Measurements from ENCODE around the gene MAP1LC3B. TPM values are rescaled to one million over a fixed set of nuclear protein-coding genes. Genes with fewer than 3 reads are reported as not detected.
A peak's percentile ranks its signal among the peaks of the same experiment; 100 is the strongest.

MAP1LC3B gene
- total RNA-seq, 2 donors from 2014 or later, result 41.9 to 51.8 TPM

DNA sequence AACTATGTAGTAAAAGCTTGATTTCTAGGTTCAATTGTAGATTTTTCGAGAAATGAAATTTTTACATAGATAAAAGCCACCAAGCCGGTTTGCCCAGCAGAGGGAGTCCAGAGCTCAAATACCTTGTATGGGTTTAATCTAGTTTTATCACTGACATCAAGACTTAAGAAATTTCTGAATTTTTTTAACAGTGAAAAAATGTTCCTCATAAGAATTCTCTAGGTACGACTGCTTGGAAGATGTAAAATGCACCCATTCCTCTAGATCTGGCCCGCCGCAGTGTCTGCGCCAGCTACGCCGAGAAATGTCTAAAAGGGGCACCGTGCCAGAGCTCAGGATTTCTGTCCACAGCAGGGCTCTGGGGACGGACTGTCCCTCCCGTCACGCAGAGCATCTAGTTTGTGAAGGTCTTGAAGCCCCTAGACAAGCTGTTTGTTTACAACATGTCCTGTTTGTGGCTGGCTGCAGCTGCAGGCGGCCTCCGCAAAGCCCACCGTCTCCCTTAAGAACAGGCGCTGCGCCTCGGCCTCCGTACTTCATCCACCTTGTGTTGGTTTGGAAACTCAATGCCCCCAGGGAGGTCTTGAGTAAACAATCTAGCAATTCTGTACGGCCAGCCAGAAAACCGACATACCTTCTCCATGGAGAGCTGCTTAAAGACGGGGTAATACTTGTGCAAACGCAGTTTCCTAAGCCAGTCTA lies 24.8 kb downstream of the MAP1LC3B start:
- H3K27ac ChIP-seq, result no peak overlapping the region
- TF ChIP-seq POLR2AphosphoS5 (IDR thresholded peaks at IDR 0.05) (no peak), POLR2A (IDR thresholded peaks at IDR 0.05) (no peak), CTCF (IDR thresholded peaks at IDR 0.05) (peak; percentile 24 to 66 (median 60))
- H3K27me3 ChIP-seq (replicated peaks; ENCODE audit: insufficient read depth), result no peaks in the 10 kb centered on the region
- WGBS, result 74% methylated on average over 23 of the region's 23 CpGs
- H3K36me3 ChIP-seq, result peaks cover 5 to 10% of the 10 kb centered on the region in 2 donors
- no peak overlapping the region for H3K4me3 ChIP-seq
- H3K4me1 ChIP-seq (replicated peaks), result no peaks in the 10 kb centered on the region
- no peaks in the 10 kb centered on the region for H3K9me3 ChIP-seq
- DNase-seq (ENCODE audit: low spot score), result no peak
- intact Hi-C loops (cut with DNase I), result loop anchor here (2.0 to 5.0 kb wide), 2 partner anchors 154 to 220 kb away; no protein-coding TSS in a partner anchor

DNA sequence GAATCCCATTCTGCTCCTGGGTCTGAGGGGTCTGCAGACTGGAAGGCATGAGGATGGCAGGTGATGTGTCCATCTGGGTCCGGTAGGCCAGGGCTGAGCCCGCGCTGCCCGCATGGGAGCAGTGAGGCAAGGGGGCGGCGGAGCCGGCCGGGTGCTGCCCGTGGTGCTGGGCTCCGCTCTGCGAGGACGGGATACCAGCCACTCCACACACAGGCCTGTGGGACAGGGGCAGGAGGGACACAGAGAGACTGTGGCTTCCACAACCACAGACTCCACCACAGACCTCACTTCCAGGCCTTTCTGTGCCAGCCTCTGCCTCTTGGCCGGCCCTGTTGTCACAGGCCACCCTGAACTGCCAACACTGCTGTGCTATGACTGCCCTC lies 25.4 kb downstream of the MAP1LC3B start:
- Histone ChIP-seq H3K4me1 (replicated peaks) (no peaks in the 10 kb centered on the region), H3K4me3 (no peak overlapping the region), H3K9me3 (no peaks in the 10 kb centered on the region), H3K27ac (no peak overlapping the region), H3K27me3 (replicated peaks; ENCODE audit: insufficient read depth) (no peaks in the 10 kb centered on the region), H3K36me3 (peaks cover 3 to 7% of the 10 kb centered on the region in 2 donors)
- 94% methylated on average over 13 of the region's 13 CpGs for WGBS
- intact Hi-C loops (cut with DNase I), result loop anchor here (2.0 to 5.0 kb wide), 2 partner anchors 153 to 220 kb away; no protein-coding TSS in a partner anchor
- TF ChIP-seq CTCF (IDR thresholded peaks at IDR 0.05) (no peak), POLR2AphosphoS5 (IDR thresholded peaks at IDR 0.05) (no peak), POLR2A (IDR thresholded peaks at IDR 0.05) (no peak)
- no peak for DNase-seq (ENCODE audit: low spot score)

DNA sequence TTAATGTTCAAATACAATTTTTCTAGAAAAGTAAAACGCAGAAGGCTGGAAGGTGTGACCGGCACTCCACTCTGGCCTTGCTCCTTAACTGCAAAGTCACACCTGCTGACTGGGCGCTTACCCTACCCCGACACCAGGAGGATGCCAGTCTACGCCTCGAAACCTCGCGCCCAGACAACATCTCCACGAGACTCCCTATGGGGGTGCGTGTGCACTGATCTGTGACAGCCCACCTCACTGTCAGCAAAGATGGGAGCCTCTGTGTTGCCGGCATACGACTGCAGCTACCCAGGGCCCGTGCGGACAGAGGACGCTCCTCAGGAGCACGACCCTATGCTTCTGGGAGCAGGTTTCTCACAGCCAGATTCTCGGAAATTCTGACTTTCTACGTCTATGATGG lies 26.1 kb downstream of the MAP1LC3B start:
- peaks cover 0 to 7% of the 10 kb centered on the region in 2 donors for H3K36me3 ChIP-seq
- no peak overlapping the region for H3K4me3 ChIP-seq
- H3K4me1 ChIP-seq (replicated peaks), result no peaks in the 10 kb centered on the region
- TF ChIP-seq POLR2AphosphoS5 (IDR thresholded peaks at IDR 0.05) (no peak), POLR2A (IDR thresholded peaks at IDR 0.05) (no peak), CTCF (IDR thresholded peaks at IDR 0.05) (no peak)
- 88% methylated on average over 18 of the region's 18 CpGs for WGBS
- no peaks in the 10 kb centered on the region for H3K27me3 ChIP-seq (replicated peaks; ENCODE audit: insufficient read depth)
- H3K27ac ChIP-seq, result no peak overlapping the region
- H3K9me3 ChIP-seq, result no peaks in the 10 kb centered on the region
- intact Hi-C loops (cut with DNase I), result loop anchor here (5.0 kb wide), 1 partner anchor 219 kb away; no protein-coding TSS in a partner anchor
- no peak for DNase-seq (ENCODE audit: low spot score)

GRCh38 chr16:87418644-87419043 lies 26.5 kb downstream of the MAP1LC3B start:
- peak; percentile 31 for DNase-seq (ENCODE audit: low spot score)
- no peak for TF ChIP-seq POLR2A (IDR thresholded peaks at IDR 0.05)
- peak; percentile 85 for TF ChIP-seq POLR2AphosphoS5 (IDR thresholded peaks at IDR 0.05)
- WGBS, result 43% methylated on average over 6 of the region's 6 CpGs
- Histone ChIP-seq H3K4me3 (no peak overlapping the region), H3K27me3 (replicated peaks; ENCODE audit: insufficient read depth) (no peaks in the 10 kb centered on the region), H3K36me3 (peaks cover 0 to 7% of the 10 kb centered on the region in 2 donors), H3K4me1 (replicated peaks) (no peaks in the 10 kb centered on the region), H3K27ac (no peak overlapping the region), H3K9me3 (no peaks in the 10 kb centered on the region)
- intact Hi-C loops (cut with DNase I), result loop anchor here (5.0 kb wide), 1 partner anchor 219 kb away; no protein-coding TSS in a partner anchor

- H3K27me3 ChIP-seq (replicated peaks; ENCODE audit: insufficient read depth), result no peaks in the 10 kb centered on the region
- no peak for DNase-seq (ENCODE audit: low spot score)
- H3K9me3 ChIP-seq, result no peaks in the 10 kb centered on the region
- TF ChIP-seq POLR2A (IDR thresholded peaks at IDR 0.05), result no peak
- TF ChIP-seq POLR2AphosphoS5 (IDR thresholded peaks at IDR 0.05), result no peak
- TF ChIP-seq CTCF (IDR thresholded peaks at IDR 0.05), result no peak
- H3K4me3 ChIP-seq, result no peak overlapping the region
- no peaks in the 10 kb centered on the region for H3K4me1 ChIP-seq (replicated peaks)
- H3K36me3 ChIP-seq, result peaks cover 0 to 7% of the 10 kb centered on the region in 2 donors
- no peak overlapping the region for H3K27ac ChIP-seq
- 90% methylated on average over 25 of the region's 25 CpGs for WGBS
- intact Hi-C loops (cut with DNase I), result no loop called here
These were observed 28.2 kb downstream of the MAP1LC3B start for GRCh38 chr16:87420026-87421002.
